ENCODE data around the gene MUC5AC.
"Not testable (repeated sequence)": the region's sequence is repeated elsewhere in the genome, so short reads cannot be mapped to it uniquely, and the experiment has no call there.

Gene MUC5AC

GRCh38 chr11:1238767-1239595 lies 81.2 kb downstream of the MUC5AC start:
- DNase-seq, result no peak

- DNase-seq, result no peak
Observed at GRCh38 chr11:1239596-1240205, 81.9 kb downstream of the MUC5AC start.

- DNase-seq, result no peak
Observed at GRCh38 chr11:1240771-1241170, 83.0 kb downstream of the MUC5AC start.

- no peak for DNase-seq
Observed at GRCh38 chr11:1241706-1242105, 84.0 kb downstream of the MUC5AC start.

GRCh38 chr11:1242289-1242688 lies 84.5 kb downstream of the MUC5AC start:
- no peak for DNase-seq

- DNase-seq, result not testable (repeated sequence)
Observed at GRCh38 chr11:1242751-1243150, 85.0 kb downstream of the MUC5AC start.

- not testable (repeated sequence) for DNase-seq
Observed at GRCh38 chr11:1243521-1243920, 85.8 kb downstream of the MUC5AC start.

GRCh38 chr11:1244557-1244956 lies 86.8 kb downstream of the MUC5AC start:
- DNase-seq, result not testable (repeated sequence)

GRCh38 chr11:1245717-1246116 lies 88.0 kb downstream of the MUC5AC start:
- DNase-seq, result not testable (repeated sequence)

- not testable (repeated sequence) for DNase-seq
Observed at GRCh38 chr11:1246301-1246700, 88.5 kb downstream of the MUC5AC start.

- not testable (repeated sequence) for DNase-seq
Observed at GRCh38 chr11:1247026-1247425, 89.3 kb downstream of the MUC5AC start.

GRCh38 chr11:1248951-1249350 lies 91.2 kb downstream of the MUC5AC start:
- not testable (repeated sequence) for DNase-seq

GRCh38 chr11:1250411-1250810 lies 92.7 kb downstream of the MUC5AC start:
- not testable (repeated sequence) for DNase-seq

Data from activated gamma-delta T cell (primary cell).